ENCODE data around the gene ENTPD6.
"Not testable (repeated sequence)": the region's sequence is repeated elsewhere in the genome, so short reads cannot be mapped to it uniquely, and the experiment has no call there.

The ENTPD6 gene

GRCh38 chr20:25221592-25222460 lies 26.3 kb downstream of the ENTPD6 start:
- no peak for DNase-seq (ENCODE audit: extremely low read depth in 1 of 2, low read depth in 1 of 2)

GRCh38 chr20:25222461-25223178 lies 27.1 kb downstream of the ENTPD6 start:
- DNase-seq (ENCODE audit: extremely low read depth in 1 of 2, low read depth in 1 of 2), result no peak

GRCh38 chr20:25223179-25223661 lies 27.7 kb downstream of the ENTPD6 start:
- no peak for DNase-seq (ENCODE audit: extremely low read depth in 1 of 2, low read depth in 1 of 2)

- no peak for DNase-seq (ENCODE audit: extremely low read depth in 1 of 2, low read depth in 1 of 2)
Measured at GRCh38 chr20:25223765-25224720, 28.5 kb downstream of the ENTPD6 start.

GRCh38 chr20:25224941-25225340 lies 29.4 kb downstream of the ENTPD6 start:
- no peak for DNase-seq (ENCODE audit: extremely low read depth in 1 of 2, low read depth in 1 of 2)

GRCh38 chr20:25225642-25226432 lies 30.3 kb downstream of the ENTPD6 start:
- DNase-seq (ENCODE audit: extremely low read depth in 1 of 2, low read depth in 1 of 2), result no peak

- DNase-seq (ENCODE audit: extremely low read depth in 1 of 2, low read depth in 1 of 2), result no peak
Measured at GRCh38 chr20:25226433-25227316, 31.2 kb downstream of the ENTPD6 start.

- no peak for DNase-seq (ENCODE audit: extremely low read depth in 1 of 2, low read depth in 1 of 2)
Measured at GRCh38 chr20:25227317-25227831, 31.9 kb downstream of the ENTPD6 start.

GRCh38 chr20:25229486-25230165 lies 34.1 kb downstream of the ENTPD6 start:
- no peak for DNase-seq (ENCODE audit: extremely low read depth in 1 of 2, low read depth in 1 of 2)

- no peak for DNase-seq (ENCODE audit: extremely low read depth in 1 of 2, low read depth in 1 of 2)
Measured at GRCh38 chr20:25230166-25230831, 34.8 kb downstream of the ENTPD6 start.

- no peak for DNase-seq (ENCODE audit: extremely low read depth in 1 of 2, low read depth in 1 of 2)
Measured at GRCh38 chr20:25233016-25233772, 37.7 kb downstream of the ENTPD6 start.

GRCh38 chr20:25234009-25234849 lies 38.7 kb downstream of the ENTPD6 start:
- not testable (repeated sequence) for DNase-seq (ENCODE audit: extremely low read depth in 1 of 2, low read depth in 1 of 2)

GRCh38 chr20:25236450-25237304 lies 41.2 kb downstream of the ENTPD6 start:
- no peak for DNase-seq (ENCODE audit: extremely low read depth in 1 of 2, low read depth in 1 of 2)

- no peak for DNase-seq (ENCODE audit: extremely low read depth in 1 of 2, low read depth in 1 of 2)
Measured at GRCh38 chr20:25237610-25238318, 42.3 kb downstream of the ENTPD6 start.
